ENCODE measurements around the gene ZNF341. TPM values are rescaled to one million over a fixed set of nuclear protein-coding genes. Genes with fewer than 3 reads are reported as not detected.

ZNF341 gene
- total RNA-seq, 4 donors from 2014 or later, result 4.6 to 7.6 (median 5.8) TPM

- Histone ChIP-seq H3K4me1 (peaks cover 64% of the 10 kb centered on the region), H3K27me3 (no peaks in the 10 kb centered on the region)
- 89% methylated on average over 1 of the region's 1 CpG for WGBS
These were observed 84.4 kb downstream of the ZNF341 start for GRCh38 chr20:33816191-33816590.

GRCh38 chr20:33817411-33817810, 85.6 kb downstream of the ZNF341 start:
- Histone ChIP-seq H3K36me3 (no peaks in the 10 kb centered on the region), H3K4me1 (peaks cover 60% of the 10 kb centered on the region), H3K27me3 (no peaks in the 10 kb centered on the region), H3K27ac (no peak overlapping the region), H3K4me3 (no peak overlapping the region), H3K9me3 (no peaks in the 10 kb centered on the region)
- DNase-seq (ENCODE audit: low spot score in 2 of 2), result no peak
- TF ChIP-seq EP300 (IDR thresholded peaks at IDR 0.05), result no peak
- TF ChIP-seq POLR2AphosphoS5 (IDR thresholded peaks at IDR 0.05), result no peak
- TF ChIP-seq POLR2A (IDR thresholded peaks at IDR 0.05), result no peak
- TF ChIP-seq CTCF (IDR thresholded peaks at IDR 0.05), result no peak
- 73% methylated on average over 5 of the region's 5 CpGs for WGBS

More at GRCh38 chr20:33816191-33816590, 84.4 kb downstream of the ZNF341 start:
- Histone ChIP-seq H3K27ac (no peak overlapping the region), H3K9me3 (no peaks in the 10 kb centered on the region), H3K36me3 (no peaks in the 10 kb centered on the region), H3K4me3 (no peak overlapping the region)
- DNase-seq (ENCODE audit: low spot score in 2 of 2), result no peak
- TF ChIP-seq EP300 (IDR thresholded peaks at IDR 0.05) (no peak), POLR2AphosphoS5 (IDR thresholded peaks at IDR 0.05) (no peak), POLR2A (IDR thresholded peaks at IDR 0.05) (no peak), CTCF (IDR thresholded peaks at IDR 0.05) (no peak)

GRCh38 chr20:33819456-33819855, 87.7 kb downstream of the ZNF341 start:
- Histone ChIP-seq H3K27ac (no peak overlapping the region), H3K9me3 (no peaks in the 10 kb centered on the region), H3K27me3 (no peaks in the 10 kb centered on the region), H3K4me1 (peaks cover 39% of the 10 kb centered on the region), H3K36me3 (peaks cover 3% of the 10 kb centered on the region), H3K4me3 (no peak overlapping the region)
- TF ChIP-seq CTCF (IDR thresholded peaks at IDR 0.05) (no peak), POLR2A (IDR thresholded peaks at IDR 0.05) (no peak), EP300 (IDR thresholded peaks at IDR 0.05) (no peak), POLR2AphosphoS5 (IDR thresholded peaks at IDR 0.05) (no peak)
- no peak for DNase-seq (ENCODE audit: low spot score in 2 of 2)
- WGBS, result 100% methylated on average over 1 of the region's 1 CpG

GRCh38 chr20:33820362-33820761, 88.6 kb downstream of the ZNF341 start:
- Histone ChIP-seq H3K9me3 (no peaks in the 10 kb centered on the region), H3K27ac (no peak overlapping the region), H3K4me3 (no peak overlapping the region), H3K27me3 (no peaks in the 10 kb centered on the region), H3K4me1 (peaks cover 39% of the 10 kb centered on the region), H3K36me3 (peaks cover 3% of the 10 kb centered on the region)
- 95% methylated on average over 1 of the region's 1 CpG for WGBS
- DNase-seq (ENCODE audit: low spot score in 2 of 2), result no peak
- TF ChIP-seq EP300 (IDR thresholded peaks at IDR 0.05) (no peak), POLR2A (IDR thresholded peaks at IDR 0.05) (no peak), CTCF (IDR thresholded peaks at IDR 0.05) (no peak), POLR2AphosphoS5 (IDR thresholded peaks at IDR 0.05) (no peak)

- H3K9me3 ChIP-seq, result no peaks in the 10 kb centered on the region
- H3K36me3 ChIP-seq, result peaks cover 3% of the 10 kb centered on the region
- 53% methylated on average over 4 of the region's 4 CpGs for WGBS
- H3K4me1 ChIP-seq, result peaks cover 42% of the 10 kb centered on the region
- H3K27ac ChIP-seq, result no peak overlapping the region
- no peak for DNase-seq (ENCODE audit: low spot score in 2 of 2)
- TF ChIP-seq POLR2A (IDR thresholded peaks at IDR 0.05) (no peak), POLR2AphosphoS5 (IDR thresholded peaks at IDR 0.05) (no peak), EP300 (IDR thresholded peaks at IDR 0.05) (no peak), CTCF (IDR thresholded peaks at IDR 0.05) (no peak)
- H3K27me3 ChIP-seq, result no peaks in the 10 kb centered on the region
- no peak overlapping the region for H3K4me3 ChIP-seq
These were observed 89.6 kb downstream of the ZNF341 start for GRCh38 chr20:33821270-33821836.
